PFSK-1 (cell line): ENCODE results near the gene HMGCL.

Experiments used
- POLR2AphosphoS5 ChIP-seq: IDR thresholded peaks from 2 replicates; pipeline ENCODE4 v1.6.1; 2012; ENCODE audit warnings: low read depth, mild to moderate bottlenecking, control low read depth, low read length, moderate library complexity
- TAF1 ChIP-seq: IDR thresholded peaks from 2 replicates; pipeline ENCODE4 v1.6.1; 2012; ENCODE audit warnings: low read length, control low read depth, borderline replicate concordance; ENCODE audit not compliant: insufficient read depth

GRCh38 chr1:23774174-23774880 is 50.9 kb downstream of the HMGCL start:
- TF ChIP-seq POLR2AphosphoS5 (no peak), TAF1 (no peak)
